Activated T-cell treated with anti-CD3 and anti-CD28 coated beads for 4 hours (primary cell): ENCODE results near the gene PCDHGB4.
"Not testable (repeated sequence)": the region's sequence is repeated elsewhere in the genome, so short reads cannot be mapped to it uniquely, and the experiment has no call there.

Experiments
- DNase-seq: peaks from one replicate; pipeline ENCODE4 v3.0.0-alpha.2; 2020

Gene PCDHGB4

GRCh38 chr5:141432726-141433125 is 45.2 kb downstream of the PCDHGB4 start:
- not testable (repeated sequence) for DNase-seq

GRCh38 chr5:141434006-141434405 is 46.5 kb downstream of the PCDHGB4 start:
- DNase-seq, result no peak

- DNase-seq, result no peak
Measured at GRCh38 chr5:141437221-141437620, 49.7 kb downstream of the PCDHGB4 start.

GRCh38 chr5:141439411-141440141 is 52.1 kb downstream of the PCDHGB4 start:
- DNase-seq, result no peak
